Jurkat, Clone E6-1 (cell line): ENCODE results near the gene FGF19.

Experiments used
- DNase-seq: peaks from one replicate; pipeline ENCODE4 v3.0.0-alpha.2; 2011; ENCODE audit warnings: low read depth, low spot score
- H3K4me3 ChIP-seq: 2 replicates; pipeline ENCODE4 v1.5.1; 2011; ENCODE audit warnings: mild to moderate bottlenecking, low read length, control low read depth, moderate library complexity

FGF19 gene

GRCh38 chr11:69648679-69649575 is 54.9 kb downstream of the FGF19 start:
- H3K4me3 ChIP-seq: no peak overlapping the region
- DNase-seq: no peak
